ENCODE results near the gene KIAA1328. TPM values are rescaled to one million over a fixed set of nuclear protein-coding genes. Genes with fewer than 3 reads are reported as not detected.

KIAA1328 gene
- total and polyA plus RNA-seq, 9 of the 15 experiments (the other 6 are each of a cell fraction or from before 2014, with no cell fraction given), result 4.0 to 8.6 (median 7.4) TPM

- TF ChIP-seq, protein P1, sequence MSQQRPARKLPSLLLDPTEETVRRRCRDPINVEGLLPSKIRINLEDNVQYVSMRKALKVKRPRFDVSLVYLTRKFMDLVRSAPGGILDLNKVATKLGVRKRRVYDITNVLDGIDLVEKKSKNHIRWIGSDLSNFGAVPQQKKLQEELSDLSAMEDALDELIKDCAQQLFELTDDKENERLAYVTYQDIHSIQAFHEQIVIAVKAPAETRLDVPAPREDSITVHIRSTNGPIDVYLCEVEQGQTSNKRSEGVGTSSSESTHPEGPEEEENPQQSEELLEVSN (IDR thresholded peaks at IDR 0.05; ENCODE audit: borderline replicate concordance in 1 of 2, extremely low read depth in 1 of 2, insufficient read depth in 1 of 2, insufficient read length in 1 of 2, low read depth in 1 of 2, low read length in 1 of 2, poor library complexity in 1 of 2, severe bottlenecking in 1 of 2), result peak in 1 of 2 experiments; percentile 9
- TF ChIP-seq HDAC2 (IDR thresholded peaks at IDR 0.05) (0 out of 2 replicates have a peak, but pooled peaks have one; percentile 28), SMARCE1 (IDR thresholded peaks at IDR 0.05) (peak; percentile 28; the same call in 1 of the 2 replicates), GTF2E2 (tag; IDR thresholded peaks at IDR 0.05) (0 out of 2 replicates have a peak, but pooled peaks have one; percentile 23), CHD4 (IDR thresholded peaks at IDR 0.05; ENCODE audit: insufficient read depth, insufficient replicate concordance, low read depth, low read length, poor library complexity, severe bottlenecking) (no peak), ZFP30 (CRISPR knock-in tag; IDR thresholded peaks at IDR 0.05; ENCODE audit: borderline replicate concordance) (no peak), NR1H2 (CRISPR knock-in tag; IDR thresholded peaks at IDR 0.05) (0 out of 2 replicates have a peak, but pooled peaks have one; percentile 3), ZNF778 (CRISPR knock-in tag; IDR thresholded peaks at IDR 0.05) (no peak), KDM2B (CRISPR knock-in tag; IDR thresholded peaks at IDR 0.05) (no peak), ARID2 (IDR thresholded peaks at IDR 0.05) (0 out of 2 replicates have a peak, but pooled peaks have one; percentile 26), NCOA6 (IDR thresholded peaks at IDR 0.05) (0 out of 2 replicates have a peak, but pooled peaks have one; percentile 12), OTX1 (CRISPR knock-in tag; IDR thresholded peaks at IDR 0.05) (no peak), POLR3G (IDR thresholded peaks at IDR 0.05; ENCODE audit: extremely low read depth, insufficient read length, insufficient replicate concordance) (no peak), KLF10 (CRISPR knock-in tag; IDR thresholded peaks at IDR 0.05) (no peak), KAT8 (IDR thresholded peaks at IDR 0.05; ENCODE audit: low read depth) (no peak), SIN3A (IDR thresholded peaks at IDR 0.05; ENCODE audit: borderline replicate concordance in 2 of 2, control insufficient read depth in 1 of 2, low read depth in 2 of 2, low read length in 2 of 2) (0 out of 4 replicates have a peak, but pooled peaks of 1 of the 2 experiments have one; percentile 48), GTF2F1 (IDR thresholded peaks at IDR 0.05; ENCODE audit: low read depth, low read length) (no peak)
- TF ChIP-seq, protein P2, sequence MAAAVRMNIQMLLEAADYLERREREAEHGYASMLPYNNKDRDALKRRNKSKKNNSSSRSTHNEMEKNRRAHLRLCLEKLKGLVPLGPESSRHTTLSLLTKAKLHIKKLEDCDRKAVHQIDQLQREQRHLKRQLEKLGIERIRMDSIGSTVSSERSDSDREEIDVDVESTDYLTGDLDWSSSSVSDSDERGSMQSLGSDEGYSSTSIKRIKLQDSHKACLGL (CRISPR knock-in tag; IDR thresholded peaks at IDR 0.05; ENCODE audit: borderline replicate concordance, poor library complexity, severe bottlenecking), result no peak
- TF ChIP-seq, protein P3, sequence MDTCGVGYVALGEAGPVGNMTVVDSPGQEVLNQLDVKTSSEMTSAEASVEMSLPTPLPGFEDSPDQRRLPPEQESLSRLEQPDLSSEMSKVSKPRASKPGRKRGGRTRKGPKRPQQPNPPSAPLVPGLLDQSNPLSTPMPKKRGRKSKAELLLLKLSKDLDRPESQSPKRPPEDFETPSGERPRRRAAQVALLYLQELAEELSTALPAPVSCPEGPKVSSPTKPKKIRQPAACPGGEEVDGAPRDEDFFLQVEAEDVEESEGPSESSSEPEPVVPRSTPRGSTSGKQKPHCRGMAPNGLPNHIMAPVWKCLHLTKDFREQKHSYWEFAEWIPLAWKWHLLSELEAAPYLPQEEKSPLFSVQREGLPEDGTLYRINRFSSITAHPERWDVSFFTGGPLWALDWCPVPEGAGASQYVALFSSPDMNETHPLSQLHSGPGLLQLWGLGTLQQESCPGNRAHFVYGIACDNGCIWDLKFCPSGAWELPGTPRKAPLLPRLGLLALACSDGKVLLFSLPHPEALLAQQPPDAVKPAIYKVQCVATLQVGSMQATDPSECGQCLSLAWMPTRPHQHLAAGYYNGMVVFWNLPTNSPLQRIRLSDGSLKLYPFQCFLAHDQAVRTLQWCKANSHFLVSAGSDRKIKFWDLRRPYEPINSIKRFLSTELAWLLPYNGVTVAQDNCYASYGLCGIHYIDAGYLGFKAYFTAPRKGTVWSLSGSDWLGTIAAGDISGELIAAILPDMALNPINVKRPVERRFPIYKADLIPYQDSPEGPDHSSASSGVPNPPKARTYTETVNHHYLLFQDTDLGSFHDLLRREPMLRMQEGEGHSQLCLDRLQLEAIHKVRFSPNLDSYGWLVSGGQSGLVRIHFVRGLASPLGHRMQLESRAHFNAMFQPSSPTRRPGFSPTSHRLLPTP (IDR thresholded peaks at IDR 0.05; ENCODE audit: borderline replicate concordance, extremely low read depth, insufficient read length), result peak; percentile 1
These were observed 734 bp upstream of the KIAA1328 start (continued) for GRCh38 chr18:36828157-36828629.

Data from K562 (cell line).